NT2/D1 (cell line): ENCODE data around the gene PFKFB3.

ENCODE experiments used
- SUZ12 ChIP-seq: IDR thresholded peaks from 2 replicates; pipeline ENCODE4 v1.6.1; 2011; ENCODE audit not compliant: insufficient read length, insufficient read depth; ENCODE audit errors: extremely low read depth
- YY1 ChIP-seq: IDR thresholded peaks from 2 replicates; pipeline ENCODE4 v1.6.1; 2011; ENCODE audit not compliant: insufficient read length, insufficient read depth
- ZNF274 ChIP-seq: IDR thresholded peaks from 2 replicates; pipeline ENCODE4 v1.6.1; 2011; ENCODE audit warnings: mild to moderate bottlenecking, low read depth, low read length

- TF ChIP-seq YY1 (no peak), SUZ12 (peak; percentile 10), ZNF274 (no peak)
Measured at GRCh38 chr10:6201516-6201975, 1.2 kb upstream of the PFKFB3 start.
